C4-2B (cell line): Measurements from ENCODE around the gene IGF2BP1.

Experiments used
- H3K27ac ChIP-seq: fragments of 450-650 bp; 2 replicates; pipeline ENCODE4 v1.5.1; 2017
- ZFX ChIP-seq: fragments of 450-650 bp; IDR thresholded peaks from 2 replicates; pipeline ENCODE4 v1.6.1; 2017
- TF ChIP-seq, protein P1 (sequence below): fragments of 450-650 bp; conservative IDR thresholded peaks from 2 replicates; pipeline ENCODE4 v1.5.1; 2017; ENCODE audit warnings: mild to moderate bottlenecking

The IGF2BP1 gene

GRCh38 chr17:49016775-49017463 lies 19.7 kb downstream of the IGF2BP1 start:
- H3K27ac ChIP-seq = no peak overlapping the region
- no peak for TF ChIP-seq ZFX
- TF ChIP-seq, protein P1, sequence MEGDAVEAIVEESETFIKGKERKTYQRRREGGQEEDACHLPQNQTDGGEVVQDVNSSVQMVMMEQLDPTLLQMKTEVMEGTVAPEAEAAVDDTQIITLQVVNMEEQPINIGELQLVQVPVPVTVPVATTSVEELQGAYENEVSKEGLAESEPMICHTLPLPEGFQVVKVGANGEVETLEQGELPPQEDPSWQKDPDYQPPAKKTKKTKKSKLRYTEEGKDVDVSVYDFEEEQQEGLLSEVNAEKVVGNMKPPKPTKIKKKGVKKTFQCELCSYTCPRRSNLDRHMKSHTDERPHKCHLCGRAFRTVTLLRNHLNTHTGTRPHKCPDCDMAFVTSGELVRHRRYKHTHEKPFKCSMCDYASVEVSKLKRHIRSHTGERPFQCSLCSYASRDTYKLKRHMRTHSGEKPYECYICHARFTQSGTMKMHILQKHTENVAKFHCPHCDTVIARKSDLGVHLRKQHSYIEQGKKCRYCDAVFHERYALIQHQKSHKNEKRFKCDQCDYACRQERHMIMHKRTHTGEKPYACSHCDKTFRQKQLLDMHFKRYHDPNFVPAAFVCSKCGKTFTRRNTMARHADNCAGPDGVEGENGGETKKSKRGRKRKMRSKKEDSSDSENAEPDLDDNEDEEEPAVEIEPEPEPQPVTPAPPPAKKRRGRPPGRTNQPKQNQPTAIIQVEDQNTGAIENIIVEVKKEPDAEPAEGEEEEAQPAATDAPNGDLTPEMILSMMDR = no peak

GRCh38 chr17:49018116-49018612 lies 21.0 kb downstream of the IGF2BP1 start:
- H3K27ac ChIP-seq = no peak overlapping the region
- TF ChIP-seq, protein P1 = no peak
- TF ChIP-seq ZFX = no peak

- H3K27ac ChIP-seq = no peak overlapping the region
- no peak for TF ChIP-seq ZFX
- TF ChIP-seq, protein P1 = no peak
Observed at GRCh38 chr17:49018748-49019147, 21.6 kb downstream of the IGF2BP1 start.

- H3K27ac ChIP-seq = no peak overlapping the region
- TF ChIP-seq ZFX = no peak
- TF ChIP-seq, protein P1 = no peak
Observed at GRCh38 chr17:49020609-49021008, 23.4 kb downstream of the IGF2BP1 start.

GRCh38 chr17:49021095-49021767 lies 24.0 kb downstream of the IGF2BP1 start:
- TF ChIP-seq, protein P1 = no peak
- no peak overlapping the region for H3K27ac ChIP-seq

DNA sequence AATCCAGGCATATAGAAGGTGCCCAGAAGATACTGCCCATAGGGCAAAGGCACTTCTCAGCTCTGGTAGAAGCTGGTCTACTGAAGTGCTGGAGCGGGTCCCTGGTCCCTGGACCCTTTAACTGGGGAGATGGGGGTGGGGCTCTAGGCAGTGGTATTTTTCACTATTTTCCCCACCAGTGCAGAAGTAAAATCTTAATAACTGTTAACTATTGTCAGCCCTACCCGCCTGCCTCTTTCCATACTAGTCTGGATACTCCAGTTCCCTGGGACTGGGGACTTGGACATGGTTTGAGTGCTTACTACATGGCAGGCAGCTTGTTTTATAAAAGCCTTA lies 24.6 kb downstream of the IGF2BP1 start:
- no peak overlapping the region for H3K27ac ChIP-seq
- no peak for TF ChIP-seq ZFX
- TF ChIP-seq, protein P1 = no peak

DNA sequence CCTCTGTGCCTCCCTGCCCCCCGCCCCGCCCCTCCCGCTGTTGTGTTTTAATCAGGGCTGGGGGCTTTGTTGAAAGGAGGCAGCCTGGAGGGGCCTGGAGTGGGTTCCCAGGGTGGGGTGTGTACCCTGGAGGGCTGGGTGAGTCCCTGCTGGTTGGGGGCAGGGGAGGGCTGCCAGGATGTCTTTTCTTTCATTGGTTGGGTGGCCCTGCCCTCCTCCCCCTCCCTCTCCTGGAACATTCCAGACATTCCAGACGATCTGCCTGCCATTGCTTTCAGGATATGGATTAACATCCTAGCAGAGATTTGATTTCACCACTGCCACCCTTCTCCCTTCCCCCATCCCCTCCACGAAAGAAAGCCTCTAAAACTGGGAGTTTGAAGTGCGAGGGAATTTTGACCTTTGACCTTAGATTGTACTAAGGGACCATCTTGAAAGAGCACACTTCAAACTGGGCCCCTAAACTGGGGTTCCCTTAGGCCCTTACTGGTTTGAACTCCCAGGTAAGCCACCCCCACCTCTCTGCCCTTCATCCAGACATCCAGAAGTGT lies 25.3 kb downstream of the IGF2BP1 start:
- H3K27ac ChIP-seq = no peak overlapping the region
- TF ChIP-seq, protein P1 = no peak
- TF ChIP-seq ZFX = no peak
